PC-3 (cell line): Measurements from ENCODE around the gene TMA7.

ENCODE experiments used
- EZH2 ChIP-seq: fragments of 300-600 bp; sonication (generic); IDR thresholded peaks from one replicate; pipeline ENCODE4 v1.6.1; 2017; ENCODE audit warnings: antibody characterized with exemption, mild to moderate bottlenecking, low read length; ENCODE audit not compliant: unreplicated experiment
- EZH2phosphoT487 ChIP-seq: fragments of 300-600 bp; sonication (generic); IDR thresholded peaks from 2 replicates; pipeline ENCODE4 v1.6.1; 2018; ENCODE audit warnings: mild to moderate bottlenecking, antibody characterized with exemption, low read length, borderline replicate concordance
- TF ChIP-seq, protein P1 (sequence below): fragments of 300-600 bp; sonication (generic); conservative IDR thresholded peaks from 2 replicates; pipeline ENCODE4 v1.5.1; 2017; ENCODE audit warnings: antibody characterized with exemption, low read depth, mild to moderate bottlenecking, low read length

DNA sequence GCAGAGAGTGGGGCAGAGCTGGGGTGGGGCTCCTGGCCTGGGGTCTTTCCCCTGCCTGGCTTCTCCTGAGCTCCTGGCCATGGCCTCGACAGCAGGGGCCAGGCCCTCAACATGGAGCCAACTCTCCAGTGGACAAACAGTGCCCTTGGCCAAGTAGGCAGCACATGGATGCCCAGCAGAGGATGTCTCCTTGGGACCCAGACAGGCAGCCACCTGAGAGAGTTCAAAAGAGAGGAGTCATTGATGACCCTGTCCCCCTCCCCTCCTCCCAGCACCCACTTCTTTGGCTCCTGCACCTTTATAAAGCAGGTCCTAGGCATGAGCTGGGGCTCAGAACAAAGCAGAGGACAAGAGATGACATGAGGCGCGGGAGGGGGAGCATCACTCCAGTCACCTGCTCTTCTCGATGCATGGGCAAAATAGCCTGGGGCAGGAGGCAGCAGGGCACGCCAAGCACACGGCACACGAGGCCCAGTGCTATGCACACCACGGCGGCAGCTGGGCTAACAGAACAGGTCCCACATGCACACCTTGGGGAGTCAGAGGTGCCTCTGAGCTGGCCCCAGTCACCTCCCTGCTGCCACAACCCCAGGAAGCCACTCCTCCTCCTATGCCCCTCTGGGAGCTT is 36.5 kb downstream of the TMA7 start:
- TF ChIP-seq, protein P1, sequence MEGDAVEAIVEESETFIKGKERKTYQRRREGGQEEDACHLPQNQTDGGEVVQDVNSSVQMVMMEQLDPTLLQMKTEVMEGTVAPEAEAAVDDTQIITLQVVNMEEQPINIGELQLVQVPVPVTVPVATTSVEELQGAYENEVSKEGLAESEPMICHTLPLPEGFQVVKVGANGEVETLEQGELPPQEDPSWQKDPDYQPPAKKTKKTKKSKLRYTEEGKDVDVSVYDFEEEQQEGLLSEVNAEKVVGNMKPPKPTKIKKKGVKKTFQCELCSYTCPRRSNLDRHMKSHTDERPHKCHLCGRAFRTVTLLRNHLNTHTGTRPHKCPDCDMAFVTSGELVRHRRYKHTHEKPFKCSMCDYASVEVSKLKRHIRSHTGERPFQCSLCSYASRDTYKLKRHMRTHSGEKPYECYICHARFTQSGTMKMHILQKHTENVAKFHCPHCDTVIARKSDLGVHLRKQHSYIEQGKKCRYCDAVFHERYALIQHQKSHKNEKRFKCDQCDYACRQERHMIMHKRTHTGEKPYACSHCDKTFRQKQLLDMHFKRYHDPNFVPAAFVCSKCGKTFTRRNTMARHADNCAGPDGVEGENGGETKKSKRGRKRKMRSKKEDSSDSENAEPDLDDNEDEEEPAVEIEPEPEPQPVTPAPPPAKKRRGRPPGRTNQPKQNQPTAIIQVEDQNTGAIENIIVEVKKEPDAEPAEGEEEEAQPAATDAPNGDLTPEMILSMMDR, result no peak
- no peak for TF ChIP-seq EZH2
- TF ChIP-seq EZH2phosphoT487, result no peak
